IPS-20b (cell line): ENCODE measurements around the gene CUX1.
"Not testable (repeated sequence)": the region's sequence is repeated elsewhere in the genome, so short reads cannot be mapped to it uniquely, and the experiment has no call there.

Experiments
- H3K27ac ChIP-seq: one replicate; pipeline ENCODE4 v1.5.1; 2013; ENCODE audit warnings: low read length
- H3K27me3 ChIP-seq: 2 replicates; pipeline ENCODE4 v1.6.1; 2013; ENCODE audit warnings: mild to moderate bottlenecking, low read length, inconsistent platforms; ENCODE audit not compliant: insufficient read depth
- H3K36me3 ChIP-seq: 2 replicates; pipeline ENCODE4 v1.6.1; 2013; ENCODE audit warnings: low read depth, mild to moderate bottlenecking, inconsistent platforms, low read length, moderate library complexity; ENCODE audit not compliant: insufficient read depth
- H3K4me1 ChIP-seq: 2 replicates; pipeline ENCODE4 v1.6.1; 2013; ENCODE audit warnings: mild to moderate bottlenecking, control low read depth, inconsistent platforms, low read length, moderate library complexity; ENCODE audit not compliant: insufficient read depth
- H3K4me3 ChIP-seq: 2 replicates; pipeline ENCODE4 v1.5.1; 2013; ENCODE audit warnings: mild to moderate bottlenecking, low read length, inconsistent platforms
- H3K9ac ChIP-seq: 2 replicates; pipeline ENCODE4 v1.6.1; 2013; ENCODE audit warnings: low read depth, mild to moderate bottlenecking, inconsistent platforms, low read length, moderate library complexity
- H3K9me3 ChIP-seq: 2 replicates; pipeline ENCODE4 v1.6.1; 2013; ENCODE audit warnings: mild to moderate bottlenecking, low read depth, low read length, inconsistent platforms; ENCODE audit not compliant: insufficient read depth

CUX1 gene

GRCh38 chr7:101860316-101861217, 43.1 kb downstream of the CUX1 start:
- Histone ChIP-seq H3K9me3 (no peaks in the 10 kb centered on the region), H3K9ac (peak overlapping the region; percentile 47), H3K36me3 (no peaks in the 10 kb centered on the region; the same call in 1 of the 2 replicates), H3K4me1 (peaks cover 49% of the 10 kb centered on the region), H3K4me3 (peak overlapping the region; percentile 49), H3K27me3 (no peaks in the 10 kb centered on the region), H3K27ac (no peak overlapping the region)

GRCh38 chr7:101861218-101861775, 43.9 kb downstream of the CUX1 start:
- H3K9ac ChIP-seq = peak overlapping the region; percentile 47; the same call in 1 of the 2 replicates
- H3K36me3 ChIP-seq = no peaks in the 10 kb centered on the region; the same call in 1 of the 2 replicates
- H3K4me1 ChIP-seq = peaks cover 44% of the 10 kb centered on the region
- H3K9me3 ChIP-seq = no peaks in the 10 kb centered on the region
- peak overlapping the region; percentile 49 for H3K4me3 ChIP-seq
- no peaks in the 10 kb centered on the region for H3K27me3 ChIP-seq
- no peak overlapping the region for H3K27ac ChIP-seq

GRCh38 chr7:101862280-101863220, 45.1 kb downstream of the CUX1 start:
- H3K9me3 ChIP-seq = no peaks in the 10 kb centered on the region
- peak overlapping the region; percentile 27; the same call in 1 of the 2 replicates for H3K9ac ChIP-seq
- H3K36me3 ChIP-seq = no peaks in the 10 kb centered on the region; the same call in 1 of the 2 replicates
- no peaks in the 10 kb centered on the region for H3K27me3 ChIP-seq
- H3K27ac ChIP-seq = no peak overlapping the region
- peaks cover 38% of the 10 kb centered on the region for H3K4me1 ChIP-seq
- H3K4me3 ChIP-seq = no peak overlapping the region

DNA sequence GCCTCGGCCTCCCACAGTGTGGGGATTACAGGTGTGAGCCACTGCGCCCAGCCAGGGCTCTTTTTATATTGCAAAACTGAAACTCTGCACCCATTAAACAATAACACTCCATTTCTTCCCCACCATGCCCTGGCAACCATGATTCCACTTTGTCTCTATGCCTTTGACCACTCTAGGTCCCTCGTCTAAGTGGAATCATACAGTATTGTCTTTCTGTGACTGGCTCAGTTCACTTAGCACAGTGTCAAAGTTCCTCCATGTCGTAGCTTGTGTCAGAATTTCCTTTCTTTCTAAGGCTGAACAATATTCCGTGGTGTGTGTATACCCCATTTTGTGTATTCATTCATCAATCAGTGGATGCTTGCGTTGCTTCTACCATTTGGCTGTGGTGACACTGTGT, 46.2 kb downstream of the CUX1 start:
- H3K9me3 ChIP-seq = no peaks in the 10 kb centered on the region
- H3K27ac ChIP-seq = no peak overlapping the region
- no peak overlapping the region for H3K9ac ChIP-seq
- no peaks in the 10 kb centered on the region for H3K27me3 ChIP-seq
- H3K4me1 ChIP-seq = peaks cover 45% of the 10 kb centered on the region
- no peaks in the 10 kb centered on the region; the same call in 1 of the 2 replicates for H3K36me3 ChIP-seq
- H3K4me3 ChIP-seq = no peak overlapping the region

DNA sequence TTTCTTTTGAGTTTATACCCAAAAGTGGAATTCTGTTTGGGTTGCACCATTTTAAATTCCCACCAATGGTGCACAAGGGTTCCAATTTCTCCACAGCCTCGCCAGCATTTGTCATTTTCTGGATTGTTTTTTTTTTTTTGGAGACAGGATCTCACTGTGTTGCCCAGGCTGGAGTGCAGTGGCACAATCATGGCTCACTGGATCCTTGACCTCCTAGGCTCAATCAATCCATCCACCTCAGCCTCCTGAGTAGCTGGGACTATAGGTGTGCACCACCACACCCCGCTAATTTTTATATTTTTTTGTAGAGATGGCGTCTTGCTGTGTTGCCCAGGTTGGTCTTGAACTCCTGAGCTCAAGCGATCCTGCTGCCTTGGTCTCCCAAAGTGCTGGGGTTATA, 46.6 kb downstream of the CUX1 start:
- Histone ChIP-seq H3K9ac (no peak overlapping the region), H3K4me3 (no peak overlapping the region), H3K27ac (no peak overlapping the region), H3K9me3 (no peaks in the 10 kb centered on the region), H3K36me3 (no peaks in the 10 kb centered on the region; the same call in 1 of the 2 replicates), H3K27me3 (no peaks in the 10 kb centered on the region), H3K4me1 (peaks cover 43% of the 10 kb centered on the region)

DNA sequence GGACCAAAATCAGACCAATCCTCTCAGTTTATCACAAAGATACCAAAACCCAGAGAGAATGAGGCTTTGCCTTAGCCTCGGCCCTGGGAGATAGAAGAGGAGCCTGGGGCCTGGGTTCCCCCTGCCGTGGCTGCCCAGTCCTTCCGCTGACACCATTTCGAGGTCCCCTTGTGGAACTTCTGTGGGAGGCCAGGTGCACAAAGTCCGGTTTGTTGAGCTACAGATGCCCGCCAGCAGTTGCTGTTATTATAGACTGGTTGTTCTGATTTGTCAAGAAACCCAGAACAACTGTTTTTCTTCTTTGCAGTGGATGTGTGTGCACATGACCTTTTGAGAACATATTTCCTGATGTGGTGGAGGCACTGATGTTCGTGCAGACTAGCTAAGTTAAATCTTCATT, 47.6 kb downstream of the CUX1 start:
- H3K4me3 ChIP-seq = no peak overlapping the region
- H3K4me1 ChIP-seq = peaks cover 41% of the 10 kb centered on the region
- no peak overlapping the region for H3K27ac ChIP-seq
- H3K9me3 ChIP-seq = no peaks in the 10 kb centered on the region
- no peaks in the 10 kb centered on the region; the same call in 1 of the 2 replicates for H3K36me3 ChIP-seq
- H3K9ac ChIP-seq = no peak overlapping the region
- H3K27me3 ChIP-seq = no peaks in the 10 kb centered on the region

GRCh38 chr7:101865455-101865854, 48.0 kb downstream of the CUX1 start:
- Histone ChIP-seq H3K4me3 (no peak overlapping the region), H3K36me3 (no peaks in the 10 kb centered on the region; the same call in 1 of the 2 replicates), H3K27me3 (no peaks in the 10 kb centered on the region), H3K4me1 (peaks cover 40% of the 10 kb centered on the region), H3K27ac (no peak overlapping the region), H3K9me3 (no peaks in the 10 kb centered on the region), H3K9ac (no peak overlapping the region)

- Histone ChIP-seq H3K9ac (no peak overlapping the region), H3K36me3 (no peaks in the 10 kb centered on the region; the same call in 1 of the 2 replicates), H3K9me3 (no peaks in the 10 kb centered on the region), H3K27ac (no peak overlapping the region), H3K4me3 (no peak overlapping the region), H3K27me3 (no peaks in the 10 kb centered on the region), H3K4me1 (peaks cover 39% of the 10 kb centered on the region)
These were observed 48.9 kb downstream of the CUX1 start for GRCh38 chr7:101866328-101866727.

- Histone ChIP-seq H3K9me3 (no peaks in the 10 kb centered on the region), H3K36me3 (no peaks in the 10 kb centered on the region; the same call in 1 of the 2 replicates), H3K27ac (no peak overlapping the region), H3K27me3 (no peaks in the 10 kb centered on the region), H3K9ac (no peak overlapping the region), H3K4me3 (no peak overlapping the region), H3K4me1 (peaks cover 35% of the 10 kb centered on the region)
These were observed 49.8 kb downstream of the CUX1 start for GRCh38 chr7:101867265-101867664.

DNA sequence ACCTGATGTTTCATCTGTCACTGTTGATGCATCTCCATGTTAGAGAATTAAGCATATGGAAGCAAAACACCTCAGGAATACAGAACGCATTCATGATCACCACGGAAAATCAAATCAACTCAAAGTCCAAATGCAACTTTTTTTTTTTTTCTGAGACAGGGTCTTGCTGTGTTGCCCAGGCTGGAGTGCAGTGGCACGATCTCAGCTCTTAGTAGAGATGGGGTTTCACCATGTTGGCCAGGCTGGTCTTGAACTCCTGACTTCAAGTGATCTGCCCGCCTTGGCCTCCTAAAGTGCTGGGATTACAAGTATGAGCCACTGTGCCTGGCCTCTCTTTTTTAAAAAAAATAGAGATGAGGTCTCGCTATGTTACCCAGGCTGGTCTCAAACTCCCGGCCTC, 50.3 kb downstream of the CUX1 start:
- H3K9ac ChIP-seq, H3K9me3 ChIP-seq, H3K36me3 ChIP-seq, H3K27ac ChIP-seq, H3K27me3 ChIP-seq, H3K4me3 ChIP-seq: not testable (repeated sequence)
- peaks cover 31% of the 10 kb centered on the region for H3K4me1 ChIP-seq

DNA sequence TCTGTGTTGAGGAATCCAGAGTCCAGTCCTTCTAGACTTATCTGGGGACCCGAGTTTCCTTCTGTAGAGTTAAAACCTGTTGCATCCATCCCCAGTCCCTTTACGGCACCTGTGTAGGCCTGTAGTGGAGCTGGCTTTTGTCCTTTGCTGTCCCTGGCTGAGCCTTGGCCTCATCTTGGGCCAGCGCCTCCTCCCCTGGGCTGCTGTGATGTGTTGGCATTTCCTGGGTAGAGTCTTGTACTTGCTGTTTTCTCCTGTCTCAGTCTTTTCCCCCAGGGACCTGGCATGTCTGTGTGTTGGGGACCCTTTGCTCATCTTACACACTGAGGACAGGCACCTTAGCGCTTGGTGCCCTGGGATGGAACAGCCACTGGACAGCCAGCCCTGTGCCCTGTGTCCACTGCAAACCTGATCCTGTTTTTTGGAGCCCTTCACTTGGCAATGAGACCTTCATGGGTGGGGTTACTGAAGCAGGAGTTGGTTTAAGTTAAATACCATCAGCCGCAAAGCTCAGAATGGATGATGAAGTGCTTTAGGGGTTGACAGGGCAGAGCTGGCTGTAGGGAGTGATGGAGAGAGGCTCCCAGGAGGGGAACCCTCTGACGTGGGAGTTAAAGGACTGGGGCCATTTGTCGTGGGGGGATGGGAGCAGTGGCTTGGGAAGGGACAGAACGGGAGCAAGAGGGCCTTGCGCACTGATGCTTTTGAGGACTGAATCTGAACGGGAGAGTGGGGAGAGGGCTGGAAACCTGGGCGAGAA, 50.9 kb downstream of the CUX1 start:
- Histone ChIP-seq H3K27me3 (no peaks in the 10 kb centered on the region), H3K36me3 (no peaks in the 10 kb centered on the region), H3K9me3 (no peaks in the 10 kb centered on the region), H3K9ac (no peak overlapping the region), H3K4me3 (no peak overlapping the region), H3K4me1 (peaks cover 26% of the 10 kb centered on the region), H3K27ac (no peak overlapping the region)
